Activated CD4-positive, alpha-beta T cell treated with anti-CD3 and anti-CD28 coated beads, Interleukin-2, Interleukin-4, amounts not matched to agents 100 ng/mL and 50 ng/mL, durations not matched to agents 16 hours and 8 hours (primary cell): Measurements from ENCODE around the gene MEIS1.

Source experiments
- DNase-seq: peaks from one replicate; pipeline ENCODE4 v3.0.0-alpha.2; 2020; ENCODE audit warnings: low spot score

The MEIS1 gene

DNA sequence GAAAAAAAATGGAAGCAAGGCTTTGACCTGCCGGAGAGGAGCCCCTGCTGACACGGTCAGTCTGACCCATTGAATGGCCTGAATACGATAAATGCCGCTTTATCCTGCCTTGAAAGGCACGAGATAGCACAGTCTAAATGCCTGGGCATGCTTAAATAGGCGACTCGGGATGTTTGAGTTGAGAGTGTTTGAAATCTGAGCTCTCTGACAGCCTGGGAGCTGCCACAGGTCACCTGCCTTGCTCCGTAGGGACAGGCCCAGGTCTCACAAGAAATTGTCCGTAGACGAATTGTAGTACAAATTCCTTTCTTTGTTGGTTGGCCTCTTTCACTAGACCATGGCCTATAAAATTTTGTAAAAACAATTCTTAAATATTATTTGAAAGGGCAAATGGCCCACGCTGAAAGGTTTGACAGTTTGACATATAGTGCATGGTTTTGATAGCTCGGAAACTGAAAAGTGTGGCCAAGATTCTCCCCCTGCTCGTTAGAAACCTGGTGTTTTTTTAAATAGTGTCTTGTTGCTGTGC is 72.8 kb downstream of the MEIS1 start:
- DNase-seq = no peak

DNA sequence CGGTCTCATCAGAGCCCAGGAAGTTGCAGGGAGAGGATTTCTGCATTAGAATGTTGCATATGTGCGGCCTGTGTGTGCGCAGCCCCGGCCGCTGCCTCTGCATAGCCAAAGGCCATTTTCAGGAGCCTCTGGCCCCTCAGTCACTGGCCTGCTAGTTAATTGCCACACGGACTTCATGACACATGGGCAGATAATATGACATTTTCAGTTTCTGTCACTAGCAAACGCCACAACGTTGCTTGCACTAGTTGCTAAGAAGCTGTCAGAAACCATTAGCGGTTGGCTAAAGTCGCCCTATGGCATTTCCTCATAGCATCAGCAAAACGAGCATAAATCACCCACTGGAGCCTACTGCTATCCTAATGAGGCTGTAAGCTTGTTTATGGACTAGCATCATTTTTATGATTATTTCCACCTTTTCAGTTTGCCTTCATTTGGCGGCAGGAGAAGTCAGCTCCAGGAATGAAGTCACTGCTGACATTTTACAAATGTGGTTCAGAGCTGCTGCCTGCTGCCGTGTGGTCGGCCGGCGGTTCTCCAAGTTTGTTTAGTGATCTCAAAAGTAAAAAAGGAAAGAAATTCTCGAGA is 73.7 kb downstream of the MEIS1 start:
- no peak for DNase-seq

DNA sequence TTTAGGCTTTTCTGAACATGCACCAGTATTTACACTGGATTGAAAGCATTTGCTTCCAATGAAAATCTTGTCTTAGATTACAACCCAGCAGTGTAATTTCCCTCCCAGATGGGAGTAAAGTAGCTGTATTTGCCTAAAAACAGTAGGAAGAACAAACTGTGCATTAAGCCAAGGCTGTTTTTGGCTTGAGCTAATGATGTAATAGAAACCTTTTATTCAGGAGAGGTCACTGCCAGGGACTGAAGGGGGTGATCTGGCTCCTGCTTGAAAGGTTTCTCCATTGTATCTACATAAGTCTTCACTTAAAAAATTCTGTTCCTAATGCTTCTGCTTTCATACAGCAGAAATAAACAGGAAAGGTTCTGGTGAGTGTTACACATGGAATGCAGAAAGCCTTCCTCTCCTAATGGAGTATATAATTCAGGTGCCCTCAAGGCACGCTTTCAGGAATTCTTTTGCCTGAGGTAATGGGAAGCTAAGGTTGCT is 74.4 kb downstream of the MEIS1 start:
- DNase-seq = no peak

DNA sequence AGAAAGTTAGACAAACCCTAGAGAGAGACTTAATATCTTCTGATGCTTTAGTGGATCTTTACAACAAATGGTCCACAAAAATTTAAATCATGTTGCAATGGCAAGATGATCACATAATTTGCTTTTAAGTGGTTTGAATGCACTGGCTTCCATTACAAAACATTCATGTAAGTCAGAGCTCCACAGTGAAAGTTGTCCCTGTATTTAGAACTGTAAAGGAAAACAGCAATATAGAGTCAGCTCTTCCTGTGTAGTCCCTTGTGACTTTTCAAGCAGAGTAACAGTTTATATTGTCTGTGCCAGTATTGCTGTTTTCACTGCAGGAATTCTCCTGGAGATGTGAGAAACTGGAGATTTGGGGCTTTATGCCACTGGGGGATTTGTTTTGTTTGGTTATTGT is 77.7 kb downstream of the MEIS1 start:
- no peak for DNase-seq

DNA sequence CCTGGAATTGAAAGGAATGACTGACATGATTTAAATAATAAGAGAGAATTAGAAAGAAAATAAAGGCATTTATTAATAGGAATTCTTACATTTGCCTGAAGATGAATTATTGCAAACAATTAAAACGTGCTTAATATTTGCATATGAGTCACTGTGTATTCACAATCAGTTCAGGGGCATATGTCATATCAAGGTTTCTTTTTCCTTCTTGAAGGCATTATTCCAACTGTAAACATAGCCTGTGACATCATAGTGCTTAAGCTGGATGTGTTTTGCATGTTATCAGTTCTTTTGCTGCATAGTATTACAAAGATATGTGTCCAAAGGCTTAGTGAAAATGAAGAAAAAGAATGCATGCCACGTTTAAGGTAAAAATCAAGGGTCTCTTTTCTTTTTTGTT is 80.8 kb downstream of the MEIS1 start:
- no peak for DNase-seq

DNA sequence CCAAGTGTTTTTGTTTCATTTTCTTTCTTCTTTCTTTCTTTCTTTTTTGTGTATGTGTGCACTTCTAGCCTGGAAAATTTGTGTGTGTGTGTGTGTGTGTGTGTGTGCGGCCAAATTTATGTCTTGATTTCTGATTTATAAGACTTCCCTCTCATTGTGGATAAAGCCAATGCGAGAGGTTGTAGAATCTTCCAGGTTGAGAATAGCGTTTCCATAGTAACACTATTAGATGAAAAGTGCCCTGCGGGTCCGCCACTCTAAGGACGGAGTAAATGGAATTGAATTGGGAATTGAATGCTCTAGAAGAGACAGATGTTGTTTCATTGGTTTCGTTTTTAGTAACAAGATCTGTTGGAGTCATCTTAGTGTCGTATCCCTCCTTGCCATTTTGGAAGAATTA is 81.6 kb downstream of the MEIS1 start:
- no peak for DNase-seq

DNA sequence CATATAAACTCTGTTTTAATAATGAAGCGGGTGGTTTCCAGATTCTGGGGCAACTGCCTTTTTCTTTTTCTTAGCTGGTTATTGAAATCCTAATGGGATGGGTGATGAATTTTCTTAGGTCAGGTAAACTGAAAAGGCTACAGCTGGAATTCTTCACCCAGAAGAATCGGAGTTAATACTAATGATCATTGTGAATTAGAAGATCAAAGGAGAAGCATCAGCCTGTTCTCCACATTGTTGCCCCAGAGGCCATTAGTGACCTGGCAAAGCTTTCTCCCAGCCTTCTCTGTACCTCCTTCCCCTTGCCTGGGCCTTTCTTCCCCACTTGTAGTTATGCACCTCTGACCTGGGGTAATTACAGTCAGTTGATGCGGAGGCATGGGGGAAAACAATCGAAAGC is 82.8 kb downstream of the MEIS1 start:
- DNase-seq = no peak

DNA sequence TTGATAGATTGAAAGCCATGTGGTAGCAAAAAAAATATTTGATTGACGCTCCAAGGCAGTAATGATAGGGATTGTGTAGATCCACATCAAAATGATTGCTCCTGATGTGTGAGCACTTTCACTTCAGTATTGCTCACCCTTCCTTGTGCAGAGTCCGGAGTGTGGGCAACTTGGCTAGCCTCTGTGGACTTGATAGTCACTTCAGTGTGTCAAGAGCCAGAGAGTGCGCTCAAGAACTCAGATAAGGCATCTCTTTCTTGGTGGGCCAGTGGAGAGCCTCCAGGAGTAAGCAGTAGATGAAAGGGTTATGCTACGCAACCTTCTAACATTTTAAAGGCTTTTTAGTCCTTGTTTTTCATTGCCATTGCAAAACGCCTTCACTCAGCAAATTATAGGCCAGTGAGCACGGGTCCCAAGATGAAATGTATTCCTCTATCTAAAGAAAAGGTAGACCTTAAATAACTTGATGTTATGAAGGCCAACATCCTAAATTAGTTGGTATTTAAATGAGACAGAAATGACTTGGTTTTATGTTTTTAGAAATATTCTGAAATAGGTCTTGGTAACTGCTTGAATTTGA is 84.4 kb downstream of the MEIS1 start:
- DNase-seq = no peak

DNA sequence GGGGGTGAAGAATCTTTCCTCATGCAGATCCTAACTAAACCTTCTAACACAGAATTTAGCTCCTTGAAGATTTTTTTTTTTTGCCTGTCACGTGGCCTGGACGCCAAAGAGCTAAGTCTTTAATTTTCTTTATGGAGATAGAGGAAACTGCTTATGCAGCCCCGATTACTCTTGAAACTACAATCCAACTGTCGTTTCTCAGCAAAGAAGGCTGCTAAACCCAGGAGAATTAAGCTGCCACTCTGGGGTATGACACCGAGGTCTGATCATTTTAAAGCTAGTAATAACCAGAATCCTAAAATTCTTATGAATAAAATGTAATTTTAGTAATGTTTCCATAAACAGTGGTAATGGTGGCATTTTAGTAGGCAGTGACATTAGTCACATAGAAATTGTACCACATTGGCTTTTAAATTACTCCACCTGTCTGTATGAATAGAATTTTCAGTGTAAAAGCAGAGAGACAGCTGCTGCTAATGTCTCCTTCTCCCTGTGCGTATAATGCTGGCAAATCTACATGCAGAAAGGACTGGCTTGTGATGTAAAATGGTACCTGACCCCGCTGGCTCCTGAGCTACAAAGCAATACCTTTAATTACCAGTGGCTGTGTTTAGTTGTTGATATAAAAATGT is 86.5 kb downstream of the MEIS1 start:
- DNase-seq = no peak

DNA sequence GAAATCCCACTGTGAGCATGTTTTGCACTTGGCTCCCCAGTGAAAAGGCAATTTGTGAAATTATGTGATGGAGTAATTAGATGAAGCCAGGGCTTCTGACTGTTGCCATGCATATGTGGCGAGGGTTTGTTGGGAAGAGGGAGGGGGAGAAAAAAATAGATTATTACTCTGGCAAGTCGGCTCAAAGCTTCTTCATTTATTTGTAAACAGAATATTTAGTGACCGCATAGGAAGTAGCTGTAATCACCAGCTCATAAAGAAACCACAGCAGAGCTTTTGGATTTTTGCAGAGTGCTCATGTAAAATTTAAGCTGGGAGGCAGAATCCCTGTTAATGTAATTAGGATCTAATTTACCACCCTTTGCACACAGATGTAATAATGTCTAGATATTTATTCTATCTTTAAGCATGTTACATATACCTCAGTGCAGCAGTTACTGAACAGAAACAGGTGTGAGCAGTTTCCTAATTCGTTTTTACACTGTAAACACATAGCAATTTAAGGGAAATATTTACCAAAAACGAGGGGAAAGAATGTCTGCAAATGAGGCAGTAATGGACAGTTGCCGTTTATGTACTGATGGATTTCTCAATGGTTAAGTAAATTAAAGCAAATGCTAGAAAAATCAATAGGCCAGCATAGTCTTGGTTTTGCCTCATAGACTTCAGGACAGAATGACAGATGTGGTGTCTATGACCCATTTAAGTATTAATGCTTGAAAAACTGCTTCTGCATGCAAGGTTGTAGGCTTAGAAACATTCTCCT is 87.9 kb downstream of the MEIS1 start:
- no peak for DNase-seq

DNA sequence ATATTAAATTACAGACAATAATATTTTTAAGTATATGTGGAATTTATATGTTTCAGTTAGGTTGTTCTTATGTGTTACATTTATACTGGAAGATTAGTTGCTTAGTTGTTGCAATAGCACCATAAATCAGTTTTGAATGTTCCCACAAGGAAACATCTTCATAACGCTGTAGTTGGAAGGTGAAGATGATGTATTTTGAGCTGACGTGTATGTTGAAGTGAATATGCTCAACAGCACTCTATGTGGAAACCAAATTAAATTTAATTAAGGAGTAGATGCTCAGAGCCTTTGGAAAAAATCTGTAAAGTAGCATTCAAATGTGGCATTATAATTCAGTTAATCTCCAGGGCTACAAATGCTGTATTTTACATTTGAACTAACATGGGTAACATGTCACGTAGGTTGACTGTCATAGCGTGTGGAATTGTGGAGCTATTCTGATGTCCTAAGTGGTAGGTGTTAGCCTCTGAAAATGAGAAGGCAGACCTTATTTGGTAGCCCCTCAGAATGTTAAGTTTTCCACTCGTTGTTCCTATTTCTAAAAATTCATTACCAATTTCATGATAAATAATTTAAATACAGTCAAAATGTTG is 88.5 kb downstream of the MEIS1 start:
- DNase-seq = no peak

DNA sequence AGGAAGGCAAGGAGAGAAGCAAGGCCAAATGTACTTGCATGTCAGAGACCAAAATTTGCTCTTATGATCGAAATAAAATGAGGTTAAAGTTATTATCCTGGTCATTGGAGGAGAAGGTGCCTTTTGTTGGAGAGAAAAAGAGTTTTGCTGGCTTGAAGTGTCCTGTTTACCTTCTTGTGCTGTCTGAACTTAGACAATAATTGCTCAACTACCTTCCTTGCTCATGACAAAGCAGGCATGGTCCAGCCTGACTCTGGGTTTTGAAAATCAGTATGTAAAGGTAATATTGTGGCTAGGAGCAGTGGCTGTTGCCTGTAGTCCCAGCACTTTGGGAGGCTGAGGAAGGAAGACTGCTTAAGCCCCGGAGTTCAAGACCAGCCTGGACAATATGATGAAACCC is 89.1 kb downstream of the MEIS1 start:
- no peak for DNase-seq

DNA sequence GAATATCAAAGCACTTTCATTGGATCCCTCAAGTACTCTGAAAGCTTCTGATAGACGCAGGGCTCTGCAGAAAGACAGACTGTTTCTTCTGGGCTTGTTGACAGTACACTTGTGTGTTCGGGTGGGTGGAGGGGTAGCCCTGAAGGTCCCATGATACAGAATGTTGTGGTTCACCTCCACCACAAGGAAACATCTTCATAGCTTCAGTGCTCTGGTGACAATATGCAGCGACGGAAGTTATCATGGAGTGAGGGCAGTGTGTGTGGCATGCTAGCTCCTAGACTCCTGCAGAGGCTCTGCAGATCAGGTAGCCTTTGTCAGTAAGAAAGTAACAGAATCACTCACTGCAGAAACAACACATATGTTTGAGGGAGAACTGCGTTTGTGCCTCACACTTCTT is 90.7 kb downstream of the MEIS1 start:
- no peak for DNase-seq

DNA sequence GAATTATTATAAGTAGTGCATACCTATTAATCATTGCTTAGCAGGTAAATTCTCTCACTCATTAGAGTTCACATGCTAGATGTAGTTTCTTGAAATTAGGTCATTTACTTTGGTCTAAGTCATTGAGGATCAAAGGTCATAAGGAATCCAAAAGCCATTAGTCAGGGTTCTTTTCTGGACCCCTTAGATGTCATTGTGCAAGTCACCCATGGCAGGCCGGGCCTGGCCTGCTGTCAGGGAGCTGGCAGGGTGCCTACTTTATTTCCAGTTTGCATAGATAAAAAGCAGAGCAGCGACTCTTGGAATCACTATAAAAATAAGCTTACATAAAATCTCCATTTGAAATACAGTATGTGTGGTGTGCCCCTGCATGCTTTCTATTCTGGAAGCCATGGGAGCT is 91.3 kb downstream of the MEIS1 start:
- no peak for DNase-seq

DNA sequence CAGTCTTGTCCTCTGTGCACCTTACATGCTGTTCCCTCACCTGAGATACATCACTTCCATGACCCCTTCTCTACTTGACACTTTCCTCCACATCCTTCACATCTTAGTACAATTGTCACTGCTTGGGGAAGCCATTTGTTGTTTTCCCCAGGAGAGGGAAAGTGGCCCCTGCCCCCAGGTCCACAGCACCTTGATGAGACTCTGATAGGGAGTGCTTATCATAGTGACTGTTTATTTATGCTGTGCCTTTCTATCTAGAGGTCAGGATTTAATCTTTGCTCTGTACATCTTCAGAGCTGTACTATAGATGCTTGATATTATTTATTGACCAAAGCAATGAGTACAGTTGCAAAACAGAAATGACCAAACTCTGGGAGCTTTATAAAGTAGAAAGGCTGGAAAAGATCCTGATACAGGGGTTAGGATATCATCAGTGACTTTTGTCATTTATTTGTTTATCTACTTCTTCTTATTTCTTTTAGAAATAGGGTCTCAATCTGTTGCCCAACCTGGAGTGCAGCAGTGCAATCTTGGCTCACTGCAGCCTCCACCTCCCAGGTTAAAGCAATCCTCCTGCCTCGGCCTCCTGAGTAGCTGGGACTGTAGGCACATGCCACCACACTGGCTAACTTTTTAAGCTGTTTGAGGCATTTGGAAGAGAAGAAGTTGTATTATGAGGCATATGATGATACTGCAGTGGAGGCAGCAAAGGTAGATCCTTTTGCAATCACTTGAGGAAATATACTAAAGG is 94.2 kb downstream of the MEIS1 start:
- DNase-seq = no peak

DNA sequence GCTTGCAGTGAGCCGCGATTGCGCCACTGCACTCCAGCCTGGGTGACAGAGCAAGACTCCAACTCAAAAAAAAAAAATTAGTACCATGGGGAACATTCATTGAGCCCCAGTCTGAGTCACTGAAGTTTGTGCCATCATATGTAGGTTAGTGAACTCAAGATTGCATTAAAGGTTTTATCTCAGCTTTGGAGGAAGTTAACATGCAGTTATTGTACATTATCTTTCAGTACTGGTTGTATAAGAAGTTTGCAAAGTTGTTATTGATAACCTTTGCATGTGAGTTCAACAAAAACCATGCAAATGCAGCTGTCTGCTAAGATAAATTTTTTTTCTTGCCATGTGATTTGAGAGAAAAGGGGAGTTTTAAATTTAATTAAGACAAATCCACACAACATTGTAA is 95.7 kb downstream of the MEIS1 start:
- no peak for DNase-seq

DNA sequence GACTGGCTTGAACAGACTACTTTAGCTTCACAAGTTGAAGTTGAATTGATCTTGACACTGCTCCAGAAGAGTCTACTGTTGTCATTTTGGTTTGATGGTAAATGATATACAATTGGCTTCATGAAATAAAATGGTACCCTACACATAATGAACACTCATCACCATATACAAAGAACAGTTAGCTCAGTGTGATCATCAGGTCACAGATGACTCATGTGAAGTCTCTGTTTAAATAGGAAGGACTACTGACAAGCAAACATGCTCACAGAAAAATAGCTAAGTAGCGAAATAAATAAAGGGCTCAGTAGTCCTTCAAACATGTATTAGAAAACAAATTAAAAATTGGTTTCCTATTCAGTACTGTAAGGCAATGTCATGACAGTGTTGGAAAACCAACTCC is 96.2 kb downstream of the MEIS1 start:
- DNase-seq = no peak

DNA sequence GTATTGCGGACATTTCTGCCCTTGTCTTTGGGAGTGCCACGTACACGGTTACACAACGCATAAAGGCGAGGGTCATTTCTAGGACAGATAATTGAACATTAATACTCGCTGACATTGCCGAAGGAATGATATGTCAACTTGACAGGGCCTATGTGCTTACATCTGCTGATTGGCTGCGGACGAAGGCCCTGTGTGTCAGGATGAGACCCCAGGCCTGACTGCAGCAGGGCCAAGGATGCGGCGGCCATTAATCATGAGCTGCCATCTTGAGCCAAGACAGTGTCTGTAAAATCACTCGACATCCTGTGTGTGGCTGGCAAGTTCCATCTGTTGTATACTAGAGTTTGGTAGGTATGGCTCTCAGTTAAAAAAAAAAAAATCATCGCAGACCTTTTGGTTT is 96.6 kb downstream of the MEIS1 start:
- DNase-seq = no peak

DNA sequence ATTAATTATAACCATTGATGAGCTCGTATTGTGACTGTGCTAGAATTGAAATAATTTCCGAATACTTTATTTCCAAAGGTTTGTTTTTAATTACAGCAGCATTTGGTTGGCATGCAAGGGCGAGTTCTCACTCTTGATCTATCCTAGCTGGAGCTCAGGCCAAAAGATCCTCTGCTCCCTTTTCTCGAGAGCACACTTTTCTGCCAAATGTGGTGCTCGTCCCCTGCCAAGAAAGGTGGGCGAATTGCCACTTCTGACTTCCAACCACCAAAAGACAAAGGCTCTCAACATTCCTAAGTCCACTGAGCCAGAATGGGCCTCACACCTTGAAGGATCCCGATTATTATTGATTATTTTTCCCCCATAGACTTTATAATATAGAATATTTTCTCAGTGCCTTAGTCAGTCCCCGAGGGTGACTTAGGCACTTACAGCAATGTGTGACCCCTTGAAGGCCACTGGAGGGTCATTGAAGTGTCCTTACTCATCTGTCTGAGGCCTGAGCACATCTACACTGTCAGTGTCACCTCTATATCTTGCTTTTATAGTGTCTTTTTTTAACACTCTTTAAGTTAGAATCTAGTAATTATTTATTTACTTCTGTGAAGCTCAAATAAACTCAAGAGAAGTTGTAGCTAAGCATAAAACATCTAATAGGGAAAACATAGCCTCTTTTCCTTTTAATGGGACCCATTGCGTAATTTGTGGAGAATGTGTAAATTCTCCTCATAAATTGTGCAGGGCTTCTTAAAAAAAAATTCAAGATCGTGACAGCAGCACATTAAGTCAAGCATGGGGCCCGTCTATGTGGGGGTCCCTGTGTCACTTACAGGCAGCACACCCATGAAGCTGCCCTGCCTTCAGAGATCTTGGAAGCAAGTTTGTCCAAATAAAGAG is 98.3 kb downstream of the MEIS1 start:
- no peak for DNase-seq

DNA sequence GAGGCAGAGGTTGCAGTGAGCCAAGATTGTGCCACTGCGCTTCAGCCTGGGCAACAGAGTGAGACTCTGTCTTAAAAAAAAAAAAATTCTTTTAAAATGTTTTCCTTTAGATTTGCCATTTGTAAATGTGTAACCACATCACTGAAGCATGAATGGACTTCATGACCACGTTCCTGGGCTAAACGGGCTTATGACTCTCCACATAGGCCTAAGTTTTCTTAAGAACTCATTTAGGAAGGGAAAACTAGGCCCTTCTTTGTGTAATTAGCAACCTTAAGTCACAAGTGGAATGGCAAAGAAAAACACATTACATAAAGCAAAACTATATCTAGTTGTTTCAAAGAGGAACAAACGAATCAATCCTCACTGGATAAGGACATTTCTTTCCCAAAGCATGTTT is 99.5 kb downstream of the MEIS1 start:
- no peak for DNase-seq
